Endothelial cell of umbilical vein (primary cell): Measurements from ENCODE around the gene EFHD2. TPM values are rescaled to one million over a fixed set of nuclear protein-coding genes. Genes with fewer than 3 reads are reported as not detected.

ENCODE experiments used
- BruUV-seq: library from RNA; stranded (reverse); fragments of 400-500 nt; replicated peaks from 2 replicates; lab custom pipeline; 2021; lab: Mats Ljungman, UMichigan
- CTCF ChIA-PET: fragments of 300-600, 350-600 bp; sonication (Branson Sonifier 250); formaldehyde crosslinking; loops from one replicate; lab custom pipeline; 2021; ENCODE audit warnings: antibody characterized with exemption, inconsistent platforms; lab: Charles Lee
- POLR2A ChIA-PET: fragments of 300-600, 350-600 bp; sonication (Branson Sonifier 250); formaldehyde crosslinking; loops from one replicate; lab custom pipeline; 2021; ENCODE audit warnings: antibody characterized with exemption, inconsistent platforms; lab: Charles Lee
- DNase-seq: peaks from one replicate; pipeline ENCODE4 v3.0.0-alpha.2; 2011; ENCODE audit warnings: low read depth, low spot score
- FAIRE-seq: peaks from 2 replicates; lab custom pipeline; 2011; peaks lifted over from hg19 to GRCh38; lab: Jason Lieb, UNC
- H2AFZ ChIP-seq: 2 replicates; pipeline ENCODE4 v1.6.0; 2012; ENCODE audit warnings: low read depth, low read length, control low read depth, inconsistent platforms
- H3K27ac ChIP-seq: 2 replicates; pipeline ENCODE4 v1.5.1; 2011; ENCODE audit warnings: low read depth, mild to moderate bottlenecking, control low read depth, low read length, moderate library complexity; ENCODE audit not compliant: insufficient read depth
- H3K27me3 ChIP-seq, 2 experiments: 2 replicates each; pipeline versions ENCODE4 v1.6.0 to v1.6.1; 2011; ENCODE audit warnings: low read length in 2 of 2, mixed read lengths in 1 of 2; ENCODE audit not compliant: control insufficient read depth in 2 of 2, insufficient read depth in 2 of 2
- H3K36me3 ChIP-seq, 2 experiments: 2 replicates in 1 of 2; 3 replicates in 1 of 2; pipeline ENCODE4 v1.5.1; 2011; ENCODE audit warnings: low read length in 2 of 2, mild to moderate bottlenecking in 1 of 2, moderate library complexity in 1 of 2; ENCODE audit not compliant: control insufficient read depth in 2 of 2, insufficient read depth in 2 of 2; ENCODE audit errors: extremely low read depth in 1 of 2
- H3K4me1 ChIP-seq: 3 replicates; pipeline ENCODE4 v1.5.1; 2011; ENCODE audit warnings: mild to moderate bottlenecking, low read length; ENCODE audit not compliant: control insufficient read depth, insufficient read depth; ENCODE audit errors: extremely low read depth
- H3K4me2 ChIP-seq: 2 replicates; pipeline ENCODE4 v1.6.1; 2011; ENCODE audit warnings: low read length, control low read depth, mixed read lengths; ENCODE audit not compliant: insufficient read depth
- H3K4me3 ChIP-seq, 3 experiments: fragments of 200-600 bp in 1 of 3; sonication (generic), shearing (Covaris generic) in 1 of 3; replicated peaks in 1 of 3; 2 replicates each; pipeline ENCODE4 v1.5.1; 2011 to 2016; ENCODE audit warnings: control low read depth in 3 of 3, low read length in 3 of 3, mild to moderate bottlenecking in 2 of 3, inconsistent platforms in 1 of 3, low read depth in 1 of 3, moderate library complexity in 1 of 3; ENCODE audit not compliant: insufficient read depth in 1 of 3
- H3K79me2 ChIP-seq: 2 replicates; pipeline ENCODE4 v1.6.0; 2012; ENCODE audit warnings: low read length, inconsistent platforms; ENCODE audit not compliant: control insufficient read depth, insufficient read depth
- H3K9ac ChIP-seq: replicated peaks from 2 replicates; pipeline ENCODE3; 2011; ENCODE audit warnings: low read length, control low read depth; ENCODE audit not compliant: insufficient read depth; ENCODE audit errors: extremely low read depth
- H3K9me1 ChIP-seq: replicated peaks from 3 replicates; pipeline ENCODE4 v1.6.0; 2011; ENCODE audit warnings: mild to moderate bottlenecking, low read length; ENCODE audit not compliant: control insufficient read depth, insufficient read depth; ENCODE audit errors: extremely low read depth
- H3K9me3 ChIP-seq: replicated peaks from 2 replicates; pipeline ENCODE4 v1.5.1; 2012; ENCODE audit warnings: low read length, inconsistent platforms; ENCODE audit not compliant: control insufficient read depth, insufficient read depth
- H4K20me1 ChIP-seq: replicated peaks from 2 replicates; pipeline ENCODE3; 2011; ENCODE audit warnings: mild to moderate bottlenecking, low read length; ENCODE audit not compliant: control insufficient read depth, insufficient read depth; ENCODE audit errors: extremely low read depth
- CTCF ChIP-seq, 2 donors: IDR thresholded peaks; 1 replicate in 1 of 2; 2 replicates in 1 of 2; pipeline ENCODE4 v1.5.1; 2011; ENCODE audit warnings: low read length in 2 of 2, mild to moderate bottlenecking in 2 of 2, moderate library complexity in 2 of 2, control low read depth in 1 of 2, inconsistent platforms in 1 of 2, low read depth in 1 of 2; ENCODE audit not compliant: insufficient read depth in 1 of 2; ENCODE audit errors: extremely low read depth in 1 of 2
- EZH2 ChIP-seq: IDR thresholded peaks from 2 replicates; pipeline ENCODE4 v1.6.1; 2012; ENCODE audit warnings: borderline replicate concordance, low read depth, mild to moderate bottlenecking, moderate library complexity, low read length, inconsistent platforms; ENCODE audit not compliant: severe bottlenecking
- FOS ChIP-seq: IDR thresholded peaks from 2 replicates; pipeline ENCODE4 v1.6.1; 2011; ENCODE audit warnings: mild to moderate bottlenecking, low read length, moderate library complexity, borderline replicate concordance; ENCODE audit not compliant: insufficient read depth
- GATA2 ChIP-seq: IDR thresholded peaks from 2 replicates; pipeline ENCODE4 v1.7.0; 2011; ENCODE audit warnings: low read depth, mild to moderate bottlenecking, moderate library complexity, mixed read lengths, low read length; ENCODE audit not compliant: insufficient read length, insufficient read depth
- JUN ChIP-seq: IDR thresholded peaks from 2 replicates; pipeline ENCODE4 v1.6.1; 2011; ENCODE audit warnings: borderline replicate concordance, low read depth; ENCODE audit not compliant: insufficient read length, insufficient read depth
- MAX ChIP-seq: IDR thresholded peaks from 2 replicates; pipeline ENCODE4 v1.6.1; 2011; ENCODE audit not compliant: insufficient read depth, insufficient read length
- MYC ChIP-seq: IDR thresholded peaks from one replicate; pipeline ENCODE4 v1.6.1; 2011; ENCODE audit warnings: mild to moderate bottlenecking, low read depth, low read length
- POLR2A ChIP-seq: IDR thresholded peaks from 2 replicates; pipeline ENCODE4 v1.6.1; 2012; ENCODE audit warnings: low read depth, mild to moderate bottlenecking, control low read depth, low read length
- POLR2AphosphoS5 ChIP-seq: IDR thresholded peaks from 2 replicates; pipeline ENCODE4 v1.6.1; 2012; ENCODE audit warnings: low read depth, mild to moderate bottlenecking, control low read depth, low read length, moderate library complexity; ENCODE audit not compliant: insufficient read depth
- dilution Hi-C: fragments of 300-500 bp; cut with MboI; formaldehyde crosslinking; loops from one replicate; pipeline ENCODE4 v1.15.0; 2019; ENCODE audit warnings: low sequenced_read_pairs; ENCODE audit not compliant: extremely low pct_ligation_motif_present
- intact Hi-C: fragments of 100-400 bp; cut with micrococcal nuclease; formaldehyde crosslinking; loops from one replicate; pipeline ENCODE4 v1.10.0; 2022
- polyA plus RNA-seq, 4 experiments: library from polyadenylated mRNA; depleted of rRNA in 3 of 4; stranded (reverse) in 3 of 4; unstranded in 1 of 4; fragments of >200 nt; gene quantifications; 2 replicates each; pipeline versions ENCODE4 v1.2.1 to v1.2.3, GENCODE V29; 2011 to 2012; ENCODE audit warnings: missing spikeins in 1 of 4
- total RNA-seq: library from RNA; stranded (reverse); gene quantifications from 2 replicates; pipeline ENCODE4 v1.2.3, GENCODE V29; 2021

EFHD2 gene
- total and polyA plus RNA-seq, 2 donors (not counting 3 experiments of a cell fraction or from before 2014, with no cell fraction given): 50.2 to 73.5 TPM

- no peaks in the 10 kb centered on the region for H3K9me1 ChIP-seq
- H2AFZ ChIP-seq: no peak overlapping the region
- H3K9me3 ChIP-seq: no peaks in the 10 kb centered on the region
- no peak overlapping the region for H3K4me3 ChIP-seq
- ChIA-PET POLR2A (no interaction called here), CTCF (interaction anchor here (1.4 to 13.1 kb wide), 2 partner anchors 99 to 100 kb away, joined by 5 to 332 read pairs; no protein-coding TSS in a partner anchor)
- peaks cover 60% of the 10 kb centered on the region for H3K79me2 ChIP-seq
- no TSS peak for BruUV-seq
- H3K9ac ChIP-seq: no peak overlapping the region
- intact Hi-C loops: no loop called here
- peaks cover 17% of the 10 kb centered on the region for H3K4me1 ChIP-seq
- H4K20me1 ChIP-seq: no peaks in the 10 kb centered on the region
- dilution Hi-C loops: no loop called here
- H3K4me2 ChIP-seq: no peak overlapping the region
- H3K27ac ChIP-seq: no peak overlapping the region
- H3K36me3 ChIP-seq: peaks cover 7 to 18% of the 10 kb centered on the region in 2 experiments
- FAIRE-seq (no peak), DNase-seq (no peak)
- H3K27me3 ChIP-seq: no peaks in the 10 kb centered on the region
- TF ChIP-seq GATA2 (no peak), JUN (no peak), CTCF (IDR thresholded peaks at IDR 0.05; ENCODE audit: extremely low read depth in 1 of 2, insufficient read depth in 1 of 2, low read depth in 1 of 2, low read length in 2 of 2) (no peak), FOS (no peak), POLR2A (no peak), MAX (no peak), POLR2AphosphoS5 (no peak), MYC (no peak), EZH2 (no peak)
Measured at GRCh38 chr1:15422871-15423270, 13.2 kb downstream of the EFHD2 start.
